ENCODE data around the gene FBXL14.
"Not testable (repeated sequence)": the region's sequence is repeated elsewhere in the genome, so short reads cannot be mapped to it uniquely, and the experiment has no call there.

The FBXL14 gene

GRCh38 chr12:1566449-1567135 is 27.8 kb downstream of the FBXL14 start:
- DNase-seq, result no peak

- no peak for DNase-seq
Observed at GRCh38 chr12:1565172-1565571, 29.2 kb downstream of the FBXL14 start.

GRCh38 chr12:1564067-1564466 is 30.3 kb downstream of the FBXL14 start:
- no peak for DNase-seq

GRCh38 chr12:1562813-1563407 is 31.5 kb downstream of the FBXL14 start:
- DNase-seq, result no peak

GRCh38 chr12:1560704-1561103 is 33.7 kb downstream of the FBXL14 start:
- DNase-seq, result no peak

- peak in 1 of 2 experiments; percentile 48 for DNase-seq
Observed at GRCh38 chr12:1559676-1560091, 34.7 kb downstream of the FBXL14 start.

GRCh38 chr12:1558108-1558507 is 36.3 kb downstream of the FBXL14 start:
- not testable (repeated sequence) for DNase-seq

GRCh38 chr12:1553987-1554982 is 40.1 kb downstream of the FBXL14 start:
- DNase-seq, result no peak

- no peak for DNase-seq
Observed at GRCh38 chr12:1553536-1553935, 40.8 kb downstream of the FBXL14 start.

GRCh38 chr12:1552911-1553491 is 41.4 kb downstream of the FBXL14 start:
- DNase-seq, result no peak

GRCh38 chr12:1552171-1552570 is 42.2 kb downstream of the FBXL14 start:
- DNase-seq, result no peak

- DNase-seq, result no peak
Observed at GRCh38 chr12:1551496-1551895, 42.9 kb downstream of the FBXL14 start.

GRCh38 chr12:1546931-1547640 is 47.3 kb downstream of the FBXL14 start:
- no peak for DNase-seq

GRCh38 chr12:1544996-1545700 is 49.2 kb downstream of the FBXL14 start:
- peak in 1 of 2 experiments; percentile 21 for DNase-seq

- no peak for DNase-seq
Observed at GRCh38 chr12:1542599-1542998, 51.8 kb downstream of the FBXL14 start.

- no peak for DNase-seq
Observed at GRCh38 chr12:1540690-1541089, 53.7 kb downstream of the FBXL14 start.

GRCh38 chr12:1539135-1539534 is 55.2 kb downstream of the FBXL14 start:
- no peak for DNase-seq

- no peak for DNase-seq
Observed at GRCh38 chr12:1536817-1537216, 57.6 kb downstream of the FBXL14 start.

- DNase-seq, result no peak
Observed at GRCh38 chr12:1534748-1535147, 59.6 kb downstream of the FBXL14 start.

GRCh38 chr12:1533602-1534304 is 60.6 kb downstream of the FBXL14 start:
- no peak for DNase-seq

GRCh38 chr12:1533205-1533601 is 61.2 kb downstream of the FBXL14 start:
- no peak for DNase-seq
